GM19043 (cell line): ENCODE results near the gene ZNF618.
"Not testable (repeated sequence)": the region's sequence is repeated elsewhere in the genome, so short reads cannot be mapped to it uniquely, and the experiment has no call there.

Source experiments
- ATAC-seq: cut with Tn5 transposase; IDR thresholded peaks from one replicate; pipeline ENCODE4 v1.9.1; 2021; ENCODE audit warnings: low read depth; ENCODE audit not compliant: unreplicated experiment

Gene ZNF618

DNA sequence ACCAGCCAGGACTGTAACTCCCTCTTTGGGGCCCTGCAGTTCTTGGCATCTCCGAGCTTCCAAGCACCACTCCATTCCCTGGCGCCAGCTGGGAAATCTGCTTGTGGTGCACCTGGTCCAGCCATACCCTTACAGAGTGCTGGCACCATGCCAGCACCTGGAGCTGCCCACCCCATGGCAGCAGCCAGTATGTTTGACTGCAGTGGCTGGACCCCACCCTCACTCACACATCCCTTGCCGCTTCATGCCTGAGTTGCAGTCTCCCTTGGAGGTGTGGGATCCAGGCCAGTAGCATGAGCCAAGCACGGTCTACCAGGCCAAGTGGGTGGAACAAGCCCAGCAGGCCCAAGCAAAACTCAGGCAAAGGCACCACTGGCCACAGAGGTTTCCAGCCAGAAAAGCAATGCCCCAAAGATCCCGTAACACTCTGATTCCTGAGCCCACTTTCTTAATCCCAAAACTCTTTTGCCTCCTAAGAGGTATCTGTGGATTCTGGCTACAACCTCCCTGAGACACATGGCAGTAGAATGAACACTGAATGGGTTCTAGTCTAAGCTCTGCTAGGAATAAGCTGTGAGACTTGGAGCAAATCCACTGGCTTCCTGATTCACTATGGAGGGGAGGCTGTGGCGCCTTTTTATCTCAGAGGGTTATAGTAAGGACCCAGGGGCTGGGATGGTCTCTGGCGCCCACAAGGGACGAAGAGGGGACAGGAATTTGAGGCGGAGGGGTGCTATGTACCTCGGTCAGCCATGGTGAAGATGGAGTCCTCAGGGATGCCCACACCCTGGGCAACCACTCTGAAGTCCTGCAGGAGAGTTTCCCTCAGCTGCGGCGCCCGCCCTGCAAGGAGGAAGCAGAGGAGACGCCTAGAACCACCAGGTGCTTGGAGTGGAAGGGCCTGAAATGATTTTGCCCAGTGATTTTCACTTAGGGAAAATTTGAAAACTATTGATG is 196.4 kb downstream of the ZNF618 start:
- no peak for ATAC-seq

DNA sequence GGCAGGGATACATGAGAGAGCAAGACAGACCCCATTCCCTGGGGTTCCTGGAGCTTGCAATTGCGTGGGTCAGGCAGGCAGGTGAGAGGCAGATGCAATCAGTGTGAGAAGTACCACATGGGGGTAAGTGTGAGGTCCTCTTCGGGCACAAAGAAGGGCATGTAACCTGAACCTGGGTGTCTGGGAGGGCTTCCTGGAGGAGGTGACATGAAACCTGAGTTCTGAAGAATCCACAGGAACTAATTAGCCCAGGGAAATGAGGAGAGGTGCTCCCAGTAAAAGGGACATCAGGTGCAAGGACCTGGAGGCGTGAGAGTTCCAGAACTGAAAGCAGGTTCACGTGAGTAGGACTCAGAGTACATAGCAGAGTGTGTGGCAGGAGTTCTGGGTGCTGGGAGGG is 199.5 kb downstream of the ZNF618 start:
- no peak for ATAC-seq

DNA sequence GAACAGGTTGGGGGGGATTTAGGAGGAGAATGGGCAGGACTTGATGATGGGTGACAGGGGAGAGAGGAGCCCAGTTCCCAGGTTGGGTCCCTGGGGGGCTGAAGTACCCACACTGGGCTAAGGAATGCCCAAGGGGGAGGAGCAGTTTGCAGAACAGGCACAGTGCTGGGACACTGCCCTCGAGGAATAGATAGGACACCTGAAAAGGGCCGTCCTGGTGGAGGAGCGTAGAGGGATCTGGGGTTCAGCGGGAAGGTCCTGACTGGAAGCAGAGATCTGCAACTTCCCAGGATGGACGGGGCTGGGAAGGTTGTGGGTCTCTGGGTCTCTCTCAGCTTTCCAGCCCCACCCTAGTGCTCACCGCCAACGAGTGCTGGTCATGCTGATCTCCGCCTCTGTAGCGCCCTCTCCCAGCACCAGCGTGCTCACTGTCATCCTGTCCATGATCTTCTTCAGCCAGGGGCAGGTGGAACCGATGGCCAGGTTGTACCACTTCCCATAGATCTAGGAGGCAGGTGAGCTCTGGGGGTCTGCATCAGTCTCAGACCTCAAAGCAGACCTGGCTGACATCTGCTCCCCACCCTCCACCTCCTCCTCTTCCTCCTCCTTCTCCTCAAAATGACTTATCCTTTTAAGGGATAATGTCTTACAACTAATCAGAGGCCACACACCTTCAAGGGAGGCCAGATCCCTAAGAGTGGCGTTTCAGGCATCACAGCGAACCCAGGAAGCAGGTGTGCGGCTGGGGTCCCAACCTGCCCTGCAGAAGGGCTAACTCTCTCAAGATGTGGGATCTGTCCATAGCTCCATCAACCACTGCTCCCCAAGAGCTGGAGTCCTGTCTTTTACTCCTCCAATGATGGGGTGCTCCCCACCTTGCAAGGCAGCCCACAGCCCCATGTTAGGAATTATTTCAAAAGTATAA is 200.4 kb downstream of the ZNF618 start:
- ATAC-seq, result no peak

DNA sequence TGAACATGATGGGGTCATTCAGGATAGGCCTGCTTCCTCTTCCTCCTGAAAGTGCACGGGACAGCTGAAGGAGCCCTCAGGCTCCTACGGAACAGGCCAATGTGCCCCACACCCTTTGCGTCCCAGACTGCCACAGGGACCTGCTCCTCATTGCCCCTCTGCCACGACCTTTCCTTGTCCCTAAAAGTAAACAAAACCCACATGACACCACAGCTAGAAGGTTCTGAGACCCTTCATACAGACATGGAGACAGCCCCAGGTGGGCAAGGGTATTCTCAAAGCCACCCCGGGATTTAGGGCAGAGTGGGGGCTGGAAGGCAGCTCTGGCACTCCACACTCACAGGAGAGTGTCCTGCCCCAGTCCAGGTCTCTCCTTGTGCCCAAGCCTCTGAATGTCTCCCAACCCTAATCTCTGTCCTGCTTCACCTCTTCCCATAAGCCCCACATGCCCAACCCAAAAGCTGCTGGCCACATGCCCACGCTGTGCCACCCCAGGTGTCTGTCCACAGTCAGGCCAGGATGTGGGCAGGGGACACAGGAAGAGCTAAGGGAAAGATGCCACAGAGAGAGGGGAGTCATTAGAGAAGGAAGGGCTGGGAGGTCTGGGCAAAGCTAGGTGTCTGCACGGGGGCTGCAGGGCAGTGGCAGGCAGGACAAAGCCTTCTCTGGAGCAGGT is 201.2 kb downstream of the ZNF618 start:
- no peak for ATAC-seq

DNA sequence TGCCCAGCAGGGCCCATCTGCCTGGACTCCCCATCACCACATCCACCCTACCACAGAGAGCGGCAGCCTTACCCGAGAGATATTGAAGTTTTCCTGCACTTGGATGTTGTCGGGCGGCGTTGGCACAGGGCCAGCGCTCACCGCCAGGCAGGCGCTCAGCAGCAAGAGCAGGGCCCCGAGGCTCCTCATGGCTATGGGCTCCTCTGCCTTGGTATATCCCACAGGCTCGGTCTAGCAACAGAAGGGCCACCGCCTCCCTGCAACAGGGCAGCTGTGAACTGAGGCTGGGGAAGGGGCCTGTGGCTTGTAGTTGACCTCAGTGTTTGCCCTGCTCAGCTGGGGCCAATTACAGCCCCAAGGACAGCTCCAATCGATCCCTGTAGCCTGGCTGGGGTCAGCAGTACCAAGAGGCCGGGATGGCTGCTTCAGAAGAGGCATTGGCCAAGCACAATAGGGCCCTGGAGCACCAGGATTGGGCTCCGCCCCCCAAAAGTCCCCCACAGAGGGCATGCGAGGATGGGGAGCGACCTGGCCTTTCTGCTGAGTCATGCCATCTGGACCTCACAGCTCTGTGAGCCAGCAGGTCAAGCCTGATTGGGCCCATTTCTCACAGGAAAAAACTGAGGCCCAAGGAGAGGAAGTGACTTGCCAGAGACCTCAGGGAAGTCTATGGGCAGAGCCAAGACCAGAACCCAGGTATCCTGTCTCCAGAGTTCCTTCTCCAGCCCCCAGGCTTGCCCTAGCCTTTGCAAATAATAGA is 202.1 kb downstream of the ZNF618 start, which contains the start of gene AMBP:
TSS of gene AMBP (minus strand) at position 280 of the 760 bp plus-strand sequence. CDS start at position 189, 91 bp downstream.
- no peak for ATAC-seq

DNA sequence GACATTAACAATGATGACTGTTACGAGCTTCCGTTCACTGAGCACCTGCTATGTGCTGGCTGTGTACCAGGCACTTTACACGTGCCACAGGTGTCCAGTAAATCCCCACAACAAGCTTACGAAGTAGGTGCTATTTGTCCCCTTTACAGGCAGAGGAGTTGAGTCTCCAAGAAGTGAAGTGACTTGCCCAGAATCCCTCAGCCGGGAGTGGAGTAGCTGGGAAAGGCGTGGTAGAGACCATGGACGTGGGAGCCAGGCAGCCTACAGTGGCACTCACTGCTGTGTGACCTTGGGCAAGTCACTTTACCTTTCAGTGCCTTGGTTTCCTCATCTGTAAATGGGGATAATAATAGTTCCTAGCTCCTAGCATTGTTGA is 202.7 kb downstream of the ZNF618 start:
- ATAC-seq, result no peak

DNA sequence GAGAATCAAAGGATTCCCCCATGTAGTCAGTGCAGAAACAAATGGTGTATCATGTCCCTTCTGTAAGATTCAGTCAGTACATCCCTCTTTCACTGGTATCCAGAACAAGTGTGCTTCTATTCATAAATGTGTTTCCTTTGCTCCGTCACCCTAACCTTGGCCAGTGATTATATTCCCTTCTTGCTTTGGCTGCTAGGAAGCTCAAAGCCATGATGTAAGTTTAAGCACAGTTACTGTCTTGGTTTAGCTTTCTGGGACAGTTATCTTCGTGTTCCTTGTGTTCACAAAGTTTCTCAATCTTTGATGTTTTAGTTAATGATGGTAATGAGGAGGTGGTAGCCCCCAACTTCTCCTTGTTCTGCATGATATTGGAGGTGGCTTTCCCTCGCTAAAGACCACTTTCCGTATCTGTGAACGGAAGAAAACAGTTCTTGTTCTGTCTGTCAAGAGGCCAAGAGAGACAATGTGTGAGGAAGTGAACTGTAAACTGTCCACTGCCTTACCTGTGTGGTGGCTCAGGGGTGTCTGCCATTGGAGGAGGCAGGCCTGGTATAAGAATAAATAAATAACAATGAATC is 204.2 kb downstream of the ZNF618 start:
- ATAC-seq, result no peak

DNA sequence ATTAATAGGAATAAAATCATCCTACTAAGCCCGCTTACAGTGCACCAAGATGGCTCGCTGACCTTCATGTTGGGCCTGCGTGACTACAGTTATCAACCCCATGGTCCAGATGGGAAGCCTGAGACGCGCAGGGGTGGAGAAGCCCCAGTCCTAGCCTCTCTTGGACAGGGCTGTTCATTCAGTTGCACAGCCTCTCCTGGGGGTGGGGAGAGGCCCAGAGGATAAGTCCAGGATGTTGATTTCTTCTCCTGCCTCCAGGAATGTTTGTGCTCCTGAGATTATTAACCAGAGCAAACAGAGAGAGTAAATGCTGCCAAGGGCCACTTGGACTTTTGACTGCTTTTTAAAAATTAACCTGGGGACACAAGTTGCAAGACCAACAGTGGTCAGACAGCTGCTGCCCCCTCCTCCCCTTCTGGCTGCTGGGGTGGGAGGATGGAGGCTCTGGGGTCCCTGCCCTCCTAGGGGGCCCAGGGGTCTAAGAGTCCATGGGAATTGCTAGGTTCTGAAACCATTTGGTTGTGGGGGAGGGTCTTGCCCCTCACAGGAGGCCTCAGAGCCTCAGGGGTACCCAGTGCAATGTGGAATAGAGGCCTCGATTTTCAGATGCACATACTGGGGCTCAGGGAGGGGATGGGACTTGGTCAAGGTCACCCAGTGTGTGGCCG is 204.8 kb downstream of the ZNF618 start:
- no peak for ATAC-seq

DNA sequence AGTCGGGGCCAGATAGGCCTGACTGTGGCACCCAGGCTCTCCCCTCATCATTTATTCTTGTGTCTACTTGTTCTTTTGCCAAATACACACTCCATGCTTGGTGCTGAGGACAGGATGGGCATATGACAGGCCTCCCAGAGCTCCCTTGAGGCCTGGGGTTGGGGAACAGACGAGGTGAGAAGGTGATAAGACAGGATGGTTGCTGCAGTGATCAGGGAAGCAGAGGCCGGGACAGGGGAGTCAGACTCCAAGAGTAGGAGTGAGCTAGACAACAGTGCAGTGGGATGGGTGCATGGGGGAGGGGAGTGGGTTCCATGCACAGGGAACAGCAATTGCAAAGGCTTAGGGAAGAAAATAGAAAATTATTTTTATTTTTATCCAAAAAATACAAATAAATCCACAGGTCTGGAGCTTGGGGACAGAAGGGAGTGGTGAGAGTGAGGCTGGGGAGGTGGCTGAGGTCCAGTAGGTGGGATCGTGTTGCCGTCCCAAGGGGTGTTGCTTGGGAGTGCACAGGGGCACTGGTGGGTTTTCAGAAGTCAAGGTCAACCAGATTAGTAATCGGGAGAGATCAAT is 205.4 kb downstream of the ZNF618 start:
- ATAC-seq, result no peak

DNA sequence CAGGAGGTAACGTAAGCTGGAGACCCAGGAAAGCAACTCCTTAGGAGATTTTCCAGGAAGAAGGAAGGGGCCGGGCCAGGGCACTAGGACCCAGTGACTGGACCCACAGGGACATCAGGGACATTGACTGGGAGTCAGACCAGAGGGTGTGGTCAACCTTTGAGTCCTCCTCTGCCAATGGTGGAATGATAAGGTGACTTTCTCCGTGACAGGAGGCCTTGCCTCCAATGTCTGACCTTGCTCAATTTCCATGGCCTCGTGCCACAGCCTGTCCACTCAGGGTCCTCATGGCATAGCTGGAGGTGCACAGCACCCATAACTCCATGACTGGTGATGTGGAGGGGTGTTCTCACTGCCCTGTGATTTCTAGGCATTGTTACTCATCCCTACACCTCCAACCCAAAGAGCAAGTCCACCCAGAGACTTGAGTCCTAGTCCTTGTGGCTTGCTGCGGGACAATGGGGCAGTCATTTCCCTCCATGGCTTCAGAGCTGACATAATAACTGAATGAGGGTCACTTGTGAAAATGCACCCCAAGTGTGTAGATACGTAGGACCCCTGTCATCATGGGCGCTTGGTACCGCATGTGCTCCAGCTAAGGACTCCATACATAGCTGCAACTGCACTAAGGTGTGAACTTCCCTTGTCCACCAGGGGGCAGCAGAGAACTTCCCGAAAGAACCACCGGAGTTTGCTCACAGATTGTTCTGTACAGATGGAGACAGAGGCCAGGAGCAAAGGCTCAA is 206.1 kb downstream of the ZNF618 start:
- peak; percentile 68 for ATAC-seq

DNA sequence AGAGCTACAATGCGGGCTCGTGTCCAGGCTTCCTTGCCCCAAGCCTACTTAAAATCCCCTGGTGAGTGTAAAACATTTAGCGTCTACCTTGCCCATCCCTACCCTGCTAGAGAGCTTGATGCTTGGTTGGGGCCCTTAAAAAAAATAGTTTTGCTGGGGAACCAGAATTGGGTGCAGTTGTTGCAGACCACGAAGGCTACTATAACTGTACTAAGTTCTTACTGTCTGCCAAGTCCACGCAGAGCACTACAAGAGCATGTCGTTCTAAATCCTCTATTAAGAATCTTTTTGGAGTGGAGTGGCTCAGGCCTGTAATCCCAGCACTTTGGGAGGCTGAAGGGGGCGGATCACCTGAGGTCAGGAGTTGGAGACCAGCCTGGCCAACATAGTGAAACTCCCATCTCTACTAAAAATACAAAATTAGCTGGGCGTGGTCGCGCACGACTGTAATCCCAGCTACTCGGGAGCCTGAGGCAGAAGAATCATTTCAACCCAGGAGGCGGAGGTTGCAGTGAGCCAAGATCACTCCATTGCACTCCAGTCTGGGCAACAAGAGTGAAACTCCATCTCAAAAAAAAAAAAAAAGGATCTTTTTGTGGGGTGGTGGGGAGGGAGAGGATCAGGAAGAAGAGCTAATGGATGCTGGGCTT is 206.8 kb downstream of the ZNF618 start:
- not testable (repeated sequence) for ATAC-seq

DNA sequence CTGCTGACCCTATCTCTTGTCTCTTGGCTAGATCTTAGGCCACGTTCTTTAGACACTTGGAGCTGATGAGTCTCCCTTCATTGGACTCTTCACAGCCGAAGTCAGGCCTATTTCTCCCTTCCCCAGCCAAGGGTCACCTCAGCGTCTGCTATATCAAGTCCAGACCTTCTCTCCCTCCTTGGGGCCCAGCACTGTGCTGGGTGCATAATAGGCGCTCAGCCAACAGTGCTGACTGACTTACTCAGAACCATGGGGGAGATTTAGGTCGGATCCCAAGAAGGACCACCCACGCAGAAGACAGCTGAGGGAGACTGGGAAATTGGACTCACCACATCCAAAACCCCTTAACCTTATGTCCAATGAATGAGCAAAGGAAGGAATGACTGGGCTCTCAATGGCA is 207.6 kb downstream of the ZNF618 start:
- no peak for ATAC-seq

DNA sequence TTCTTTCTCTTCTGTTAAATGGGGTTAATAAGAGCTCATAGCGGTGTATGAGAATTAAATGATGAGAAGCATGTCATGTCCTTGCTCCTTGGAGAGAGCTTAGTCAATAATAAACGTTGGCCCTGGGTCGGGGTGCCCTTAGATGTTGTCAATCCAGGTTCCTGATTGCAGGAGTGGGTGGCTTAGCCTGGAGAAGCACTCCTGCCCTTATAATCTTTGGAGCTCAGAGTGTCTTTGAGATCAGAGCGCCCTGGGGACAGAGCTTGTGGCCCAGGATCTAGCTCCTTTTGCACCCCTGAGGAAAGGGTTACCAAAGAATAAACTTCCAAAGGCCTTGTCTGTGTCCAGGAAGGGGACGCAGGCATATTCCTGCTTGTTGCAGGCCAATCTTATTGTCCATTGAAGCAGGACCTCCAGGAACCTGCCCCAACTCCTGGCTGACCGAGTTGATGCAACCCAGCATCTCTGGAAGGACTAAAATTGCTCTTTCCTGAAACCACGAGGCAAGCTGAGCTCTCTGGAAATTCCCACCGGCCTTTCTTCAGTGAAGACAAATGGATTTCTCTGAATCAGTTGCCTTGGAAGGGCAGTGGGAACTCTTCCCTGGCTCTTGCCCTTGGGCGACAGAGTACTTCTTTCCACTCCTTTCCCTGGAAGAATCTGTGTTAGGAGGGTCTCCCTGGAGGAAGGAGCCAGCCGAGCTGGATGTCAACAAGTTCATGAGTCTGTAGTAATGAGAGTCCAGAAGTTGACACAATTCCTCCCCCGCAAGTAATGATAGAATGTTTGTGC is 208.4 kb downstream of the ZNF618 start:
- ATAC-seq, result no peak

DNA sequence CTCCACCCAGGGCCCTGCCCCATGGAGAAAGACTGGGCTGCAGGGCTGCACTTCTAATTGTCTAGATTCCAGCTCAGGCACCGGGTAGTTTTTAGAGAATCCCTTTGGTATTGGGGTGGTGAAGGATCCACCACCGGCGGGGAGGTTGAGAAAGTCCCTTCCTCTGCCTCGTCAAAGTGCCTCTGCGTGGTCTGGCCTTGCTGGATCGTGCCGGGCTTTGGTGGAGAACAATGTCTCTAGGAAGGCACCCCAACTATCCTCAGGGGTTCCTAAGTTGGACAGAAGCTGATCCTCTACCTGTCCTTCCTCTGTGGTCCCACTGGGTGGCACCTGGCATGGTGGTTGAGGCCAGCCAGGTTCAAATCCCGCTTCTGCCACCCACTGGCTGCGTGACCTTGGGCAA is 209.3 kb downstream of the ZNF618 start:
- no peak for ATAC-seq

DNA sequence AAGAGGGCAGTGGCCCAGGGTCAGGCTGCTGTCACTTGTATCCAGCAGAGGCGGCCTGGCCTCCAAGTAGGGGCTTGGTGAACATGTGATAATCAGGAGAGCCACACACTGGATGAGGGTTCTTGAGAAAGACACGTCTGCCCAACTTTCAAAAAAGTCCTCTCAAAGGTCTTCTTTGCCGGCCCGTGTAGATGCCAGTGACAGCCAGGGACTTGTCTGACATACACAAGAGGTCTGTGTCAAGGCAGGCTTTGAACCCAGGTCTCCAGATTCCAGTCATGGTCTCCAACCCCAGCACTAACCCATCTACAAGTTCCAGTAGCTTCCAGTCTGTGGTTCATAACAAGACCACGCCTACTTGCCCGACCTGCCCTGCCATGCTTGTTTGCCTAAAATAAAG is 209.9 kb downstream of the ZNF618 start:
- no peak for ATAC-seq

DNA sequence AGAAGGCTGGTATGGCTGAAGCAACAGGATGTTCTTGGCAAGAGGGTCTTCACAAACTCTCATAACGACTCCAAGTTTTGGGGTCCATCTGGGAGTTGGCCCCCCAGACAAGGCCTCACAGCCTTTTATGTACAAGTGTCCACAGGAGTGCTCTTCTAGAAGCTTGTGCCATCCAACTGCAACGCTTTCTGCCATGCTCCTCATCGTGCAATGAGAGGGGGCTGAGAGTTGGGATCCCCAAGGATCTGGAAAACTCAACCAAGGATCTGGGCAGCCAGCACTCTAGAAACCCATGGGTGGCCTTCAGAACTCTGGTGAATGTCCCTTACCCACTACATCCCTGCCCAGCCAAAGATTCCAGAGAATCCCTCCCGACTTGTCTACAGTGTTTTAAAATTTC is 210.5 kb downstream of the ZNF618 start:
- ATAC-seq, result no peak

DNA sequence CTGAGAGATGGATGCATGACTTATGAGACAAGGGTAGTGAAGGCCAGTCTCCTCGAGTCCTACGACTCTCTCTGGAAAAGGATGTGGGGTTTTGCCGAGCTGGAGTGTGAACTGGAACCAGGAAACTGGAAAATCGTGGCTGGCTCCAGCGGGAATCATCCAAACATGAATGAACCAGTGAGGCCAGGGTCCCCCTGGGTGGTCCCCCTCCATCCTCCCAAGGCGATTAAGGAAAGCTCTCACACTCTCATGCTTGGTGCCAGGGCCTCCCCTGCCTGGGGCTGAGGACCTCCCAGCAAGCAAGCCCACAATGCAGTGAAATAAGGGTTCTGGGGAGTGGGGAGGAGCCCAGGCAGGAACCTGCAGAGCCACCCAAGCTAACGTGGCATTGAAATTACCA is 211.6 kb downstream of the ZNF618 start:
- ATAC-seq, result no peak
